Endometrium (tissue), 2 donors: ENCODE data around the gene GATAD2B.
"Not testable (repeated sequence)": the region's sequence is repeated elsewhere in the genome, so short reads cannot be mapped to it uniquely, and the experiment has no call there.

ENCODE experiments used
- FAIRE-seq: peaks from 2 replicates; lab custom pipeline; 2012; peaks lifted over from hg19 to GRCh38; lab: Jason Lieb, UNC
- donor health status: control.
- donor health status: control.

The GATAD2B gene

DNA sequence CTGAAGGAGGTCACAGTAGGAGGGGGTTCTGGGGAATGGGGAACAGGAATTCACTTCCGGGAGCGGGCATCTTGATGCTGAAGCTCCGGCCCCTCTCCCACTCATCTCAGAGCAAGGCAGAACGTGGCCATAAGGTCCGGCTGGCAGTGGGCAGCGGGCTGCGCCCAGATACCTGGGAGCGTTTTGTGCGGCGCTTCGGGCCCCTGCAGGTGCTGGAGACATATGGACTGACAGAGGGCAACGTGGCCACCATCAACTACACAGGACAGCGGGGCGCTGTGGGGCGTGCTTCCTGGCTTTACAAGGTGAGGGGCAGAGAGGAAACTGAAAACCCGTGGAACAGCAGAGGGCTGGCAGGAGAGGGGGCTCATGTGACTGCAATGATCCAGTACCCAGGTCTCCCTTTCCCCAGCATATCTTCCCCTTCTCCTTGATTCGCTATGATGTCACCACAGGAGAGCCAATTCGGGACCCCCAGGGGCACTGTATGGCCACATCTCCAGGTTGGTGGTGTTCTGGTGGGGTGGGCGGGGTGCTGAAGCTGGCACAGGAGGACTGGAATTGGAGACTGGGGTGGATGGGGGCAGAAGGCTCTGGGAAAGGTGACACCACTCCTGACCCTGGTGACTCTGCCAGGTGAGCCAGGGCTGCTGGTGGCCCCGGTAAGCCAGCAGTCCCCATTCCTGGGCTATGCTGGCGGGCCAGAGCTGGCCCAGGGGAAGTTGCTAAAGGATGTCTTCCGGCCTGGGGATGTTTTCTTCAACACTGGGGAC, 144.5 kb downstream of the GATAD2B start:
- FAIRE-seq: no peak

- FAIRE-seq: no peak
Measured at GRCh38 chr1:153777648-153778047, 145.1 kb downstream of the GATAD2B start.

GRCh38 chr1:153776845-153777370, 145.9 kb downstream of the GATAD2B start:
- no peak for FAIRE-seq

GRCh38 chr1:153776352-153776751, 146.4 kb downstream of the GATAD2B start:
- FAIRE-seq: no peak

- FAIRE-seq: no peak
Measured at GRCh38 chr1:153775458-153776327, 147.1 kb downstream of the GATAD2B start.

DNA sequence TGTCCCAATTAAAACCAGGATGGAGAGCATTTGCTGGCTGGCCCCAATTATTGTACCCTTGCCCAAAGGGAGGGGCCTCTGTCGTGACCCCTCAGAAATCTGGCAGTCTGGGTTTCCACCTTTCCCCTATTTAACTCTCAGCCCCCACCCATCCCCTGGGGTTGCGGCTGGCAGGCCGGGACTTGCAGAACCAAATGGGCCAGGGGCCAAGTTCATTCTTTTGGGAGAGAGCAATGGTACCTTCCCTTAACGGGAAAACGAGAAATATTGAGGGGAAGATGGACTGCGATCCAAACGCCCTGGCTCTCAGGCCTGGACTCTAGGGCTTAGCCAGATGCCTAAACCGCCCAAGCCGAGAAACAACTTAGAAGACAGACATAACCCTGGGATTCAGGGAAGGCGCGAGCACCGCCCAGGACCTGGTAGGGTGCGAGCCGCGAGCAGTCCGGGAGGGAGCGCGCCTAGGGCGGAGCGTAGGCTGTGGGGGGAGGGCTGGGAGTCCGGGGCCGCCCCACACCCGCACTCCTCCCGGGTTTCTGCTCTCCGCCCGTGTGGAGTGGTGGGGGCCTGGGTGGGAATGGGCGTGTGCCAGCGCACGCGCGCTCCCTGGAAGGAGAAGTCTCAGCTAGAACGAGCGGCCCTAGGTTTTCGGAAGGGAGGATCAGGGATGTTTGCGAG, 147.9 kb downstream of the GATAD2B start, which contains the start of gene SLC27A3:
Gene SLC27A3, plus strand, starts transcription at position 628 of the 678 bp plus-strand sequence. CDS start 91 bp downstream, outside the sequence.
- no peak for FAIRE-seq

GRCh38 chr1:153774026-153774595, 148.7 kb downstream of the GATAD2B start:
- FAIRE-seq: no peak

DNA sequence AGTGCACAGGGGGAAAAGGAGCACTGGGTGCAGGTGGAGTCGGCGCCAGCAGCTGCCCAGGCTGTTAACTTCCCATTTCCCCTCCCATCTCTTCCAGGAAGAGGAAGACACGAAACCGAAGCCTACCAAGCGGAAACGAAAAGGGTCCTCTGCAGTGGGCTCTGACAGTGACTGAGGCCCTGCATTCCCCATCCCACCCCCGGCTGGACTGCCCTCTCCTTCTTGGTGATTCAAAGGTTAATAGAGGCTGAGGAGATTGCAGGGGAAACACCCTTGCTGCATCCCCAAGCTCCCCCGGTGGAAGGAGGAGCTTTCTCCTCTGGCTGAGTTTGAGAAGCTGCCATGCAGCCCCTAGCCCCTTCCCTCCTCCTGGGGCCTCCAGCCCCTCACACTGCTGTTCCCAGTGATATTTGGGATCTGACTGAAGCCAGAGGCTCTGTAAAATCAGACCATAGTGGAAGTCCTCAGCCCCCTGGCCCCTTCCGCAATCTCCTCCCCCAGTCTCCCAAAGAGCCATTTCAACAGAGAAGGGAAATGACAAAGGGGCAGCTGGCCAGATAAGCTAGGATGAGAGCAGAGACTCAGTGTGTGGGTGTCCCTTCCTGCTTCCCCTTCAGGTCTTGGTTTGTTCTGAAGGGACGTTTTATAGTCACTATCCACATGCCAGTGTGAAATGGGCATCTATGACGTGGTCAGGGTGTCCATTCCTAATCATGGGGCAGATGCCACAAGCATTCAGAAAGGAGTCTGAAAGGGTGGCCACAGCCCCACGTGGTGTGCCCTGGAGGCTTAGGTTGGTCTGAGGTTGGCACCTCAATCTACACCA, 149.5 kb downstream of the GATAD2B start:
- no peak for FAIRE-seq

- no peak for FAIRE-seq
Measured at GRCh38 chr1:153771841-153772593, 150.8 kb downstream of the GATAD2B start.

GRCh38 chr1:153771261-153771660, 151.5 kb downstream of the GATAD2B start:
- FAIRE-seq: no peak

DNA sequence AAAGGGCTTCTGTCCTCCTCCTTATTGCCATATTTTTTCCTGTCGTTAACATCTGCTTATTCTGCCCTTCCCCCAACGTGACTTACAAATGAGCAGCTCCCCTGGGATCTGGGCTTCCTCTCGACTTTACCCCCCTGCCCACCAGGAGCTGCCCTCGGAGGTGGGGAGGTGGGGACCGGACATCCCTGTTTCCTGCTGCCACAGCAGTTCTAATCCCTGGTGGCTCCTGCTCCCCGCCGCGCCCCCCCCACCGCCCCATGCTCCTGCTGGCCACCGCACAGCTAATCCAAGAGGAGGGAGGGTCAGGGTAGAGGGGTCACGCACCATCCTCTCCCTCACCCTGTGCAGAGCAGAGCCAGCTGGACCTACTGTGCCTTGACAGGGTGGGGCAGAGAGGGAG, 152.0 kb downstream of the GATAD2B start:
- no peak for FAIRE-seq

DNA sequence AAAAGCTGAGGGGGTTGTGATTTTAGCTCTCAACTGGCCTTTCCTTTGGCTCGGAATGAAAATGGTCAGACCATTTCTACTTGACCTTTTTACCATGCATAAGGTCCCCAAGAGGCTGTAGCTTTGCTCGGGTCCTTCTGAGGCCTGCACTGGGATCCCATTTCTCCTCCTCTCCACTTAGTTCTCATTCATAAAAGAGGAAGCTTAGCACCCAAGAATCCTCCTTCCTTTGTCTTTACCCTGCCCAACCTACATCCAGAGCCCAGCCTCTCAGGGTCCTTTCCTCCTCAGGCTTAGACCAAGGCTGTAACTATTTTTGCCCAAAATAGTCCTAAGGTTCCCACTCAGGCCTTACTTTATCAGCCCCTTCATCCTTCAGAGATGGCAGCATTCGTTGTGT, 153.6 kb downstream of the GATAD2B start:
- no peak for FAIRE-seq

DNA sequence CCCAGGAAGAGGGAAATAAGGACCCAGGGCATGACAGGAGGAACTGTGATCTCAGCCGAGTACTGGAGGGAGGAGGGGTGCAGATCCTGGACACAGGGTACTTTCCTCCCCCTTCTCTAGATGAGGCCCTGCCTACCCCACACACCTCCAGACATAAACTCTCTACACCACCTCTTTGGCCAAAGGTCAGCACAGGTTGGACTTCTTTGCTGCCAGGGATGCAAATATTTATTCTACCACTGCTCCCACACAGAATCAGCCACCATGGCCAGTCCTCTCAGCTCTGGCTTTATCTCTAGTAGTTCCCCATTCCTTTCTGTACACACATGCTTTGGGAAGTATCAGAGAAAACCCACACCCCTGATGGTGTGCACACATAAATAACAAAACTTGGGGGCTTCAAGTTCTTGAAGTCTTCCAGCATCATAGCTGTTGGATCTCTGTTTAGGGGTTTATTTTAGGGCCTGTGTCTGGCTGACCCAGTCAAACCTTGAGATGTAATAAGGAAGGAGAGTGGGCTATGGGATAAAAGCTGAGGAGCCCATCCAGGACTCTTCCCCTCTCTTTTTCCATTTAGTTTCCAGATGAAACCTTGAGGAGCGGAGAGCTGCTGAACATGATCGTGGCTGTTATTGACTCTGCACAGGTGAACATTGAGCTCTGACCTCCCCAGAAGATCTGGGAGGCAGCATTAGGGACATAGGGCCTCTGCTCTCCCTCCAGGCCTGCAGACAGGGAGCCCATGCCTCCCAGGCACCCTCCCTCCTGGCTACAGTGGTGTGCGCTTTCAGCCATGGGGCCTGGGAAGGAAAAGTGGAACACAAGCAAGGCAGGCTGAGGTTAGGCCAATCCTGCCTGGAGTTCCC, 154.2 kb downstream of the GATAD2B start:
- no peak for FAIRE-seq

DNA sequence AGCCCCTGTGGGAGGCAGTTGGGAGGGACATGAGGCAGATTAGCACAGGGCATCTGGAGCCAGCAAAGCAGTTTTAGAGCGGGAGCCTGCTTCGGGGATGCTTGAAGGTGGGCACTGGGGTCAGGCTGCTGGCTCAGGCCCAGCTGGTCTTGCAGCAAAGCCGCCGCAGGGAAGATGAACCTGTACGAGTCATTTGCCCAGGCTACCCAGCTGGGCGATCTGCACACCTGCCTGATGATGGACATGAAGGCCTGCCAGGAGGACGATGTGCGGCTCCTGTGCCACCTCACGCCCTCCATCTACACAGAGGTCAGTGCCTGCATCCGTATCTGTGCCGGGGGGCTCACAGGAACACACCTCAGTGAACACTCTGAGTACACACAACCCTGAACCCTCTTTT, 155.3 kb downstream of the GATAD2B start:
- no peak for FAIRE-seq

DNA sequence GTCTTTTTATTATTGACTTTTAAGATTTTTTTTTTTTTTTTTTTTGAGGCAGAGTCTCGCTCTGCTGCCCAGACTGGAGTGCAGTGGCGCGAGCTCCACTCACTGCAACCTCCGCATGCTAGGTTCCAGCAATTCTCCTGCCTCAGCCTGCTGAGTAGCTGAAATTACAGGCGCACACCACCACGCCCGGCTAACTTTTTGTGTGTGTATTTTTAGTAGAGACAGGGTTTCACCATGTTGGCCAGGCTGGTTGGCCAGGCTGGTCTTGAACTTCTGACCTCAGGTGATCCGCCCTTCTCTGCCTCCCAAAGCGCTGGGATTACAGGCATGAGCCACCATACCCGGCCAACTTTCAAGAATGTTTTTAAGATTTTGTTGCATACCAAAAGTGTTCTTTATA, 156.1 kb downstream of the GATAD2B start:
- not testable (repeated sequence) for FAIRE-seq

GRCh38 chr1:153764310-153764709, 158.5 kb downstream of the GATAD2B start:
- no peak for FAIRE-seq

GRCh38 chr1:153763365-153764225, 159.2 kb downstream of the GATAD2B start:
- FAIRE-seq: no peak

GRCh38 chr1:153760440-153760839, 162.3 kb downstream of the GATAD2B start:
- no peak for FAIRE-seq
